Measurements from ENCODE around the gene C2orf92.

GRCh38 chr2:97747285-97747684 is 77.8 kb downstream of the C2orf92 start:
- no peak for TF ChIP-seq POLR2AphosphoS5 (IDR thresholded peaks at IDR 0.05; ENCODE audit: low read depth, low read length)
- TF ChIP-seq TAF1 (IDR thresholded peaks at IDR 0.05; ENCODE audit: borderline replicate concordance, insufficient read depth, low read length), result no peak
- TF ChIP-seq SIN3A (IDR thresholded peaks at IDR 0.05; ENCODE audit: borderline replicate concordance, insufficient read depth, low read length), result no peak
- TF ChIP-seq, protein P1, sequence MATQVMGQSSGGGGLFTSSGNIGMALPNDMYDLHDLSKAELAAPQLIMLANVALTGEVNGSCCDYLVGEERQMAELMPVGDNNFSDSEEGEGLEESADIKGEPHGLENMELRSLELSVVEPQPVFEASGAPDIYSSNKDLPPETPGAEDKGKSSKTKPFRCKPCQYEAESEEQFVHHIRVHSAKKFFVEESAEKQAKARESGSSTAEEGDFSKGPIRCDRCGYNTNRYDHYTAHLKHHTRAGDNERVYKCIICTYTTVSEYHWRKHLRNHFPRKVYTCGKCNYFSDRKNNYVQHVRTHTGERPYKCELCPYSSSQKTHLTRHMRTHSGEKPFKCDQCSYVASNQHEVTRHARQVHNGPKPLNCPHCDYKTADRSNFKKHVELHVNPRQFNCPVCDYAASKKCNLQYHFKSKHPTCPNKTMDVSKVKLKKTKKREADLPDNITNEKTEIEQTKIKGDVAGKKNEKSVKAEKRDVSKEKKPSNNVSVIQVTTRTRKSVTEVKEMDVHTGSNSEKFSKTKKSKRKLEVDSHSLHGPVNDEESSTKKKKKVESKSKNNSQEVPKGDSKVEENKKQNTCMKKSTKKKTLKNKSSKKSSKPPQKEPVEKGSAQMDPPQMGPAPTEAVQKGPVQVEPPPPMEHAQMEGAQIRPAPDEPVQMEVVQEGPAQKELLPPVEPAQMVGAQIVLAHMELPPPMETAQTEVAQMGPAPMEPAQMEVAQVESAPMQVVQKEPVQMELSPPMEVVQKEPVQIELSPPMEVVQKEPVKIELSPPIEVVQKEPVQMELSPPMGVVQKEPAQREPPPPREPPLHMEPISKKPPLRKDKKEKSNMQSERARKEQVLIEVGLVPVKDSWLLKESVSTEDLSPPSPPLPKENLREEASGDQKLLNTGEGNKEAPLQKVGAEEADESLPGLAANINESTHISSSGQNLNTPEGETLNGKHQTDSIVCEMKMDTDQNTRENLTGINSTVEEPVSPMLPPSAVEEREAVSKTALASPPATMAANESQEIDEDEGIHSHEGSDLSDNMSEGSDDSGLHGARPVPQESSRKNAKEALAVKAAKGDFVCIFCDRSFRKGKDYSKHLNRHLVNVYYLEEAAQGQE (IDR thresholded peaks at IDR 0.05; ENCODE audit: insufficient read depth in 1 of 2, low read depth in 2 of 2, low read length in 2 of 2), result no peak

All from PFSK-1 (cell line).